ENCODE results near the gene SPDEF.

SPDEF gene

GRCh38 chr6:34506718-34507117 is 49.4 kb downstream of the SPDEF start:
- no peak for DNase-seq (ENCODE audit: extremely low read depth, low read depth)
- TF ChIP-seq CTCF (IDR thresholded peaks at IDR 0.05; ENCODE audit: low read depth, low read length, missing control alignments): no peak

GRCh38 chr6:34497411-34497810 is 58.7 kb downstream of the SPDEF start:
- TF ChIP-seq CTCF (IDR thresholded peaks at IDR 0.05; ENCODE audit: low read depth, low read length, missing control alignments): no peak
- DNase-seq (ENCODE audit: extremely low read depth, low read depth): no peak
- H3K4me3 ChIP-seq (replicated peaks; ENCODE audit: low read depth, low read length): no peak overlapping the region

More at GRCh38 chr6:34506718-34507117, 49.4 kb downstream of the SPDEF start:
- H3K4me3 ChIP-seq (replicated peaks; ENCODE audit: low read depth, low read length): no peak overlapping the region

- TF ChIP-seq CTCF (IDR thresholded peaks at IDR 0.05; ENCODE audit: low read depth, low read length, missing control alignments): no peak
- no peak for DNase-seq (ENCODE audit: extremely low read depth, low read depth)
- H3K4me3 ChIP-seq (replicated peaks; ENCODE audit: low read depth, low read length): no peak overlapping the region
Observed at GRCh38 chr6:34496103-34496685, 59.9 kb downstream of the SPDEF start.

- DNase-seq (ENCODE audit: extremely low read depth, low read depth): no peak
- H3K4me3 ChIP-seq (replicated peaks; ENCODE audit: low read depth, low read length): no peak overlapping the region
Observed at GRCh38 chr6:34494973-34495372, 61.2 kb downstream of the SPDEF start.

GRCh38 chr6:34493344-34493743 is 62.8 kb downstream of the SPDEF start:
- TF ChIP-seq CTCF (IDR thresholded peaks at IDR 0.05; ENCODE audit: low read depth, low read length, missing control alignments): no peak
- H3K4me3 ChIP-seq (replicated peaks; ENCODE audit: low read depth, low read length): no peak overlapping the region
- no peak for DNase-seq (ENCODE audit: extremely low read depth, low read depth)

More at GRCh38 chr6:34494973-34495372, 61.2 kb downstream of the SPDEF start:
- TF ChIP-seq CTCF (IDR thresholded peaks at IDR 0.05; ENCODE audit: low read depth, low read length, missing control alignments): no peak

GRCh38 chr6:34491091-34491430 is 65.1 kb downstream of the SPDEF start:
- no peak overlapping the region for H3K4me3 ChIP-seq (replicated peaks; ENCODE audit: low read depth, low read length)
- DNase-seq (ENCODE audit: extremely low read depth, low read depth): no peak
- TF ChIP-seq CTCF (IDR thresholded peaks at IDR 0.05; ENCODE audit: low read depth, low read length, missing control alignments): no peak
